Right lobe of liver (tissue), 4 donors: ENCODE measurements around the gene COL28A1.

Experiments used
- CTCF ChIP-seq, 4 donors: fragments of 200-600 bp in 3 of 4; fragments of 450-650 bp in 1 of 4; IDR thresholded peaks; one replicate each; pipeline versions ENCODE4 v1.5.1 to v1.8.0; 2016 to 2022; ENCODE audit warnings: antibody characterized with exemption in 4 of 4, mild to moderate bottlenecking in 2 of 4
- POLR2A ChIP-seq: fragments of 450-650 bp; IDR thresholded peaks from one replicate; pipeline ENCODE4 v1.6.1; 2017; ENCODE audit warnings: antibody characterized with exemption, mild to moderate bottlenecking
- donor health status: DM: no; HTN: no; CAD: no.
- donor health status: DM: no; HTN: no; CAD: no.
- donor health status: DM: no; HTN: yes; CAD: no.

- TF ChIP-seq POLR2A, result no peak
- TF ChIP-seq CTCF (IDR thresholded peaks at IDR 0.05), result no peak
Measured at GRCh38 chr7:7333610-7334009, 202.1 kb downstream of the COL28A1 start.
